NCI-H2196 (cell line): Measurements from ENCODE around the gene TMEM63B.
"Not testable (repeated sequence)": the region's sequence is repeated elsewhere in the genome, so short reads cannot be mapped to it uniquely, and the experiment has no call there.

ENCODE experiments used
- DNase-seq: peaks from one replicate; lab custom pipeline; 2025; ENCODE audit not compliant: unreplicated experiment; lab: John Stamatoyannopoulos, UW

TMEM63B gene

DNA sequence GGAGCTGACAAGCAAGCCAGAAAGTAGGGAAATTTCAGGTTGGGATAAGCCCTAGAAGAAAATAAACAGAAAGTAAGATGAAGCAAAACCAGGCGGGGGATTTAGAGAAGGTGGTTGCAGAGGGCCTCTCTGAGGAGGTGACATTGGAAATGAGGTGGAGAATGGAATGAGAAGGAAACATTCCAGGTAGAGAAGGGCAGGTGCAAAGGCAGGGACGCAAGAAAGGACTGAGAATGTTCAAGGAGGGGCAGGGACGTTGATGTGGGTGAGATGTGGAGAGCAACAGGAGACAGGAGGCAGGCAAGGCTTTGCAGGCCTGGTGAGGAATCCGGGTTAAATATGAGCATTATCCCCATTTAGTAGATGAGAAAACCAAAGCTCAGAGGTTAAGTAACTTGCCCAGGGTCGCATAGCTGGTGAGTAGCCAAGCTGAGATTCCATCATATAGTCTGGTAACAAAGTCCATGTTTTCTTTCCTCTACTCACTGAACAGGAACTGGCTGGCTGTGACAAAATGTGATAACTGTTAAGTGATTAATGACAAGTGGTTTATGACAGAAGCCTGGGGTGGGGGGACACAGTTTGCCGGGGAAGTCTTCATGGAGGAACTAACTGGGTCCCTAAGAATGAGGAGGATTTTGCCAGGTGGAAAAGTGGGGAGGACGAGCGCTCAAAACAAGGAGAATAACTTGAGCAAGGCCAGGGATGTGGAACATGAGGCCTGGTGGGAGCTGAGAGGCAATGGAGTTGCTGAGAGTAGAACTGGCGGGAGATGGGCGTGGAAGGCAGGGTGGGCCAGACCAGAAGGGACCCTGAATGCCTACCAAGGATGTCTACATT lies 32.7 kb upstream of the TMEM63B start:
- no peak for DNase-seq

DNA sequence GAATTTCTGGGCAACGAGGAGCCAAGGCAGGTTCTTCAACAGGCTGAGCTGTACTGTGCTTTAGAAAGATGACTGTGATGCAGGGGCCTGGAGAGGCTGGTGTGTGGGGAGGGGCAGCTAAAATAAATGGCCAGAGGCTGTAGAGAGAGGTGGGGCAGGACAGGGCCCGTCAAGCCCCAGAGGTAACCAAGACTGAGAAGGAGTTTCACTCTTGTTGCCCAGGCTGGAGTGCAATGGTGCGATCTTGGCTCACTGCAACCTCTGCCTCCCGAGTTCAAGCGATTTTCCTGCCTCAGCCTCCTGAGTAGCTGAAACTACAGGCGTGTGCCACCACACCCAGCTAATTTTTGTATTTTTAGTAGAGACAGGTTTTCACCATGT lies 32.1 kb upstream of the TMEM63B start:
- DNase-seq, result not testable (repeated sequence)

DNA sequence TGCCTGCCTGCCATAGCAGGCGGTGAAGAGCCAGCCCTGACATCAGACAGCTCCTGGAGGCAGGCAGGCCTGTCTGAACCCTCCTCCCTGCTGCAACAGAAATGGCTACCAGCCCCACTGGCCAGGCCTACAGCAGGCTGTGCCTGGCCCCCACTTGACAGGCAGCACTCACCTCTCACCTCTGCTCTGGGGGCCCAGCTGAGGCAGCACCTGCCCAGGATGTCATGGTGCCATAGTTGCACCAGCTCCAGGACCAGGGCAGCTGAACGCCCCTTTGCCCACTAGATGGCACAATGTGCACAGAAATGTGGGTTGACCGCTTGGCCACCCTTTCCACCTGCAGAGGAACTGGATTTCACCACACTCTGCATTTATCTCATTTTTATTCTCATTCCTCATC lies 30.7 kb upstream of the TMEM63B start:
- DNase-seq, result peak; percentile 95

DNA sequence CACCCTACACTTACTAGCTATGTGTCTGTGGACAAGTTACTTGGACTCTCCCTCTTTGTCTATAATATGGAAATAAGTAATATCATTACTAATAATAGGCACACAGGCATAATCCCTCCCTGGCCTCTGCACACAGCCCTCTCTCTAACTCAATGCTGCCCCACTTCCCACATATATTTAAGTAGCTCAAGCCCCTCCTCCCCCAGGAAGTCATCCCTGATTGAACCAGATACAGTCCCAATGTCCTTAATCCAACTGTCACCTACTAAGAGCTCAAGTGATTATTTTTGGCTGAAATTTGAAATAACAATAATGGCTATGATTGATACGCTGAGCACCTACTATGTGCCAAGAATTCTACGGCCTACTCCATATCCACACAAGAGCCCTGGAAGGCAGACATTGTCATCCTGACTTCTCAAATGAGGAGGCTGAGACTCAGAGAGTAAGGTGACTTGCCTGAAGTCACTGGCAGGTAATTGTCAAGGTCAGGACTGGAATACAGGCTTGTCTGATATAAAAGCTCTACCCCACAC lies 29.5 kb upstream of the TMEM63B start:
- no peak for DNase-seq

DNA sequence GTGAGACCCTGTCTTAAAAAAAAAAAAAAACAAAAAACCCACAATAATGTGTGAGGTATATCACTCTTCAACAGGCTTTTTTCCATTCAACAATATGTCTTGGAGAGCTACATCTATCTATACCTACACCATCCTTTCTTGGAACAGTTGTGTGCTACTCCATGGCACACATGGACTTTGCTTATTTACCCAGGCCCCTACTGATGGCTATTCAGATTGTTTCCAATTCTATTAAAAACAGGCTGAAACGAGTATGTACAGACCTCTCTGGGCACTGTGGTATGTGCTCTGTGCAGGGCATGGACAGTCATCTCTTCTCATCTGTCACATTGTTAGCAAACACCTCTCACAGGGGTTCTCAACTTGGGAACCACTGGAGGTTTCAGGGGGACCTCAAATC lies 28.2 kb upstream of the TMEM63B start:
- no peak for DNase-seq

DNA sequence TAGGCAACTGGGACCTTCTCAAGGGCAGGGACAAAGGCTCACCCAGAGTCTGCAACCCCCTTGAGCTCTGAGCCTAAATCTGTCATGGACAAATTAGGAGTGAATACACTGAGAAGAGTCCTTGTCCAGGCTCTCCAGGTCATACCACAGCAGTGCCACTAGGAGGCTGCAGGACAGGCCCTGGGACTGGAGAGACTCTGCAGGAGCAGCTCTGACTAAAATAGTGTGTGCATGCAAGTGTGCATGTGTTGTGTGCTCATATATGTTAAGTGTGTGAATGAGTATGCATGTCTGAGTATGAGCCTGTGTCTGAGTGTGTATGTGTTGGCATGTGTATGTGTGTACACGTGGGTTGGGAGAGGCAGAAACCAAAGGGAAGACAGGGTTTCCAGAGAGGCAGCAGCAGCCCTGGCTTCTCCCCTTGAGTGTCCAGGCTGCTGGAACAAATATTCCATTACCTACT lies 27.2 kb upstream of the TMEM63B start:
- peak; percentile 25 for DNase-seq

DNA sequence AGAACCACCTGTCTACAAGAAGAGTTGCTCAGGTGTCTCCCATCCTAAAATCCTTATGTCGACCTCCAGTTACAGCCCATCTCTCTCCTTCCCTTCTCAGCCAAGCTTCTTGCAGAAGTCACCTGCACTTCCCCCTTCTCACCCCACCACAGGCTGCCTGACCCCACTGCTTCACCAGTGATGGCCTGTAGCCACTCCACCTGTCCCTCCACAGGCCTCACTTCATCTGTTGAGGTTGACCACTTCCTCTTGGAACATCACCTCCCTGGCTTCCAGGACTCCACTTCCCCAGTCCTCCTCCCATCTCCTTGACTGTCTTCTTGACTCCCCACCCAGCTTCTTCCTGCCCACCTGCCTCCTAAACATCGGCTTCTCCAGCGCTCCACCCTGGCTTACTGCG lies 25.5 kb upstream of the TMEM63B start:
- DNase-seq, result no peak

DNA sequence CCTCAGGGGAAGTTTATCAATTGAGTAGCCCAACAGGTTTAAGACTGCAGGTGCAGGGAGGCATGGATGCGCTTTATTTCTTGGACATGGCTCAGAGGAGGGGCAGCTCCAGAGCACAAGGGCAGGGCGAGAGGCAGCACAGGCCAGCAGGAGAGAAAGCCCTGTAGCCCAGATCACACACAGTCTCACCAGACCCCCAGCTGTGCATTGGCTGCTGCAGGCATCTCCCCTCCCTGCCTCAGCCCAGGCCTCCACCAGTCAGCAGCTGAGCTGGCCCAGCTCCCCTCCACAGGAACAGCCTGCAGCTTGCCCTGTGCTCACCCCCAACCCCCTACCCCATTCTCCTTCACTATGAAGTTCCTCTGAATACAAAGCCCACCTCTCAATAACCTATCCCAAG lies 24.8 kb upstream of the TMEM63B start:
- no peak for DNase-seq

DNA sequence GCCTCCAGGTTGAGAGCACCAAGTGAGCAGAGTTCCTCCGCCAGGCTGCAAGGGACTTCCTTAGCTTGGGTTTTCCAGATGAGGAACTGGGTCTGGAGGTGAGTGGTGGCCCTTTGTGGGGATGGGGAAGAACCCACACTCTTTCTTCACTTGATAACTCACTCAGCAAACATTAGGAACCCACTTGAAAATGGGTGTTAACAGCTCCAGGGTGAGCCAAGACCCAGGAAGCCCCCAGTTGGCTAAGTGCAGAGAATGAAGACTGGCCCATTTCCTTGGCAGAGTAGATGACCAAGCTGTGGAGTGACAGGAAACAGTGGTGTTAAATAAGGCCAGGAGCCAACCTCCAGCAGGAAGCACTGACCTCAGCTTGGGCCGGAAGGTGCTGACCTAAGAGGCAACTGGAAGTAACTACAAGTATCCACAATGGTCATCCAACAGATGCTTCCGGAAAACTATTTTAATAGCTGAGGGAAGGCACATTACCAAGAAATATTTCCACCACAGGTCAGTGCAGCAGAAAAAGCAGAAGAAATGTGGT lies 22.8 kb upstream of the TMEM63B start:
- no peak for DNase-seq

DNA sequence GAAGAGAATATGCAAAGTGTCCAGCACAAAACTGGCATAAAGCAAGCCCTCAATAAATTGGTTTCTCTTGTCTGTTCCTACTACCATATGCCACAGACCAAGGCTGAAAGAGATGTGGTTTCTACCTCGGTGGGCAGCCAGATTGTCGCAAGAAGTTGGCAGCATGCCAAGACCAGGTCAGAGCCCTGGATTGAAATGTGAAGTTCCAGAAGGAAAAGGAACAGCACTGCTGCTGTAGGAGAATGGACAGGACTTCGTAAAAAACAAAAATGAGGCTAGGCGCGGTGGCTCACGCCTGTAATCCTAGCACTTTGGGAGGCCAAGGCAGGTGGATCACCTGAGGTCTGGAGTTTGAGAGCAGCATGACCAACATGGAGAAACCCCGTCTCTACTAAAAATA lies 22.2 kb upstream of the TMEM63B start:
- no peak for DNase-seq

DNA sequence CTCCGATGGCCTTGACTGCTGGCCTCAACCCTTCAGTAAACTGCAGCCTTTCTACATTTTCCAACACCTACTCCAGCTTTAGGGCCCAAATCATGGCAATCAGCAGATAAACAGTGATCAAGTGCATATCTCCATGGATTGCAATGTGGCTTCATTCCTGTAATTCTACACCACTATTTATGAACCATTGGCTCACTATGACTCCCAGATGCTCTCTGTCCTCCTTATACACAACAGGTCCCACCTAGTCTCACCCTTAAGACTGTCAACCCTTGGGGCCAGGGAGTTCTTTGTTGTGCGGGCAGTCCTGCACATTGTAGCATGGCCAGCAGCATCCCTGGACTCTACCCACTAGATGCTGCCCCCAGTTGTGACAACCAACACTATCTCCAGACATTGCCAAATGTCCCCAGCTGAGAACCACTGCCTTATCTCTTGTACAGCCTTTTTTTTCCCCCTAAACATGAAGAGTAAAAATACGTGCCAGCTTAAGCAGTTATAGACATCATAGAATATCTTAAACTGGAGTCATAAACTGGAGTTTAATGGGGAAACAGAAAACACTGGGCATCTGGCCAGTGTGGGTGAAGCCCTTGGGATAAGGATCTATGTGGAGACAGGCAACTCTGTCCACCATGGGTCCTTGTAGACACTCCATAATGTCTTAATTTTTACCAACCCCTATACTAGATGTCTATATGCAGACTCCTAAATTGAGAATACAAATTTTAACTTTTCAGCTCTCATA lies 21.2 kb upstream of the TMEM63B start:
- DNase-seq, result no peak

DNA sequence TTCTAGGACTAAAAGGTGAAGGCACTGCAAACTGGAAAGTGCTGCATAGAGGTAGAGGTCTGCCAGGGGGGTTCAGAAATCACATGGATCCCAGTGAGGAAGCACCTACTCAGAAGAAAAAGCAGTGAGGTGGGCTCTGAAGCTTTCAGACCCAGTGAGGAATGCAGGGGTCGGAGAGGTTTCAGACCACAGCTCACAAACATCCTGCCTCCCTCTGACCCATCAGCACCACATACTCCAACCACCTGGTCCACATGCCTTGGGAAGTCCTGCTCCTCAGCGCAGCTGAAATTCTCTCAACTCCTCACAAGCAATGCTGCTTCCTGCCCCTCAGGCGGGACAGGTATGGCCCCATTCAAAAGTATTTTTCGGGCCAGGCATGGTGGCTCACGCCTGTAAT lies 20.3 kb upstream of the TMEM63B start:
- no peak for DNase-seq

DNA sequence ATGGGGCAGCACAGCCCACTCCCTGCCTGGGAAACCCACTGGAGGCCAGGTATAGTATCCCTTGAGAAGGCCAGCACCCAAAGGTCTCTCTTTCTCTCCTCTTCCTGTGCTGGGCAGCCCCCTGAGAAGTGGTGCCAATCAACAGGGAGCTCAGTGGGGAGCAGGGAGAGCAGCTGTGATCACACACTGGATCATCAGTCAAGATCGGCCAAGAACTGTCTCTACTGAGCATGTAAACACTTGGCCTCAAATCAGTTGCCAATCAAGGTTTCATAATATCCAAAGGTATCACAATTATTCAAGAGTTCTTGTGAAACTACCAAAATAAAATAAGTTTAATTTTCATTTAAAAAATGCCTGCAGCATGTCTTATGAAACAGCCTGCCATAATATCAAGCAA lies 18.9 kb upstream of the TMEM63B start:
- no peak for DNase-seq

DNA sequence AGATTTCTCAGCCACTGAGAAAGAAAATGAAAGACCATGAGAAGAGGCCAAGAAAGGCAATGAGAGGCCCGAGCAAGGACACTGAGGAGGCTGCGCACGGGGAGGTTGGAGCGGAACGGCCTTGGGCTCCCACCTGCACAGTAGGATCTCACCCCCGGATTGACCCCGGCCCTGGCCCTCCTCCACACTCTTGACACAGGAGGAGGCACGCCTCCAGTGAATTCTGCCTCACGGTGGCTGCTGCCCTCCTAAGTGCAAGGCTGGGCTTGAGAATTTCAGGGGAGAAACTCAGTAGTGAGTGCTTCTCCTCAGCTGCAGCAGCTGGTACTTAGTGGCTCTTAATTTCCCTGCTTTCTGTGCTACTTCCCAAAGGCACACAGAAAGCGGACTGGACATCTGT lies 18.1 kb upstream of the TMEM63B start:
- no peak for DNase-seq

DNA sequence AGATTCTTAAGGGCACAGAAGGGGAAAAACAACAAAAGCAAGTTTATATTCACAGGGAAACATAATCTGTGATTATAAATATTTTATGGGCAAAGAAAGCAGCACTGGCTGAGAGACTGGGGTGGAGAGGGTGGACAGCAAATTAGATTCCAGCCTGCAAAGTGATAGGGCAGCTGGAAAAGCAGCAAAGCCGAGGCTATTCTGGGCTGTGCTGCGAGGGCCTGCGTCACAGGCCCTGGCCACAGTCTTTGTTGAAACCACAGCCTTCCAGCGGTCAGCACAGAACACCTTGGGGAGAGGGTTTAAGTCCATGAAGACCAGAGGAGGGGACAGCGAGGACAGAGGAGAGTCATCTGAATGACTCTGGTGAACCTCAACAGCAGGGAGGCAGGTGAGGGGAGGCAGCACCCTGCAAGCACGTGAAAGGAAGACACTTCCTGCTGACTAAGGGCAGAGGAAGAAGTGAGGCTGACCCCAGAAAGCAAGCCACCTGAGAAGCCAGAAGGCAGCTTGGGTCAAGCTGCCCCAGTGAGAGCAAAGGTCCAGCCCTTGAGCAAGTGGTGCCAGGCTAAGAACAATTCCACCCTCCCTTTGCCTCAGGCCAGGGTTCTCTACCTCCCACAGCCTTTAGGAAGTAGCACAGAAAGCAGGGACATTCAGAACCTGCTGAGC lies 17.2 kb upstream of the TMEM63B start:
- DNase-seq, result no peak

DNA sequence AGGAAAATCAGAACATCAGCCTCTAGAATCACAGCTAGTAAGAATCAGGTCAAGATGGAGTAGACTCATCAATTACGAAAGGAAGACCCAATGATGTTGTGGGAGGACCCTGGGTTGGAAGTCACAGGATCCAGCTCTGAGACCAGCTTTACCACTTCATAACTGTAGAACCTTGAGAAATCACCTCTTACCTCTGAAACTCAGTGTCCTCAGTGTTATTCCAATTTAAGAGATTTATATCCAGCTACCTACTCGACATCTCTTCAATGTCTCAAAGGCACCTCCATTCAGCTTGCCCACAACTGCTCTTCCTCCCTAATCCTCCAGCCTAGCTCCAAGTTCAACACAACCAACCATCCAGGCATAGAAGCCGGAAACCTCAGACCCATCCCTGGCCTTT lies 16.4 kb upstream of the TMEM63B start:
- no peak for DNase-seq

DNA sequence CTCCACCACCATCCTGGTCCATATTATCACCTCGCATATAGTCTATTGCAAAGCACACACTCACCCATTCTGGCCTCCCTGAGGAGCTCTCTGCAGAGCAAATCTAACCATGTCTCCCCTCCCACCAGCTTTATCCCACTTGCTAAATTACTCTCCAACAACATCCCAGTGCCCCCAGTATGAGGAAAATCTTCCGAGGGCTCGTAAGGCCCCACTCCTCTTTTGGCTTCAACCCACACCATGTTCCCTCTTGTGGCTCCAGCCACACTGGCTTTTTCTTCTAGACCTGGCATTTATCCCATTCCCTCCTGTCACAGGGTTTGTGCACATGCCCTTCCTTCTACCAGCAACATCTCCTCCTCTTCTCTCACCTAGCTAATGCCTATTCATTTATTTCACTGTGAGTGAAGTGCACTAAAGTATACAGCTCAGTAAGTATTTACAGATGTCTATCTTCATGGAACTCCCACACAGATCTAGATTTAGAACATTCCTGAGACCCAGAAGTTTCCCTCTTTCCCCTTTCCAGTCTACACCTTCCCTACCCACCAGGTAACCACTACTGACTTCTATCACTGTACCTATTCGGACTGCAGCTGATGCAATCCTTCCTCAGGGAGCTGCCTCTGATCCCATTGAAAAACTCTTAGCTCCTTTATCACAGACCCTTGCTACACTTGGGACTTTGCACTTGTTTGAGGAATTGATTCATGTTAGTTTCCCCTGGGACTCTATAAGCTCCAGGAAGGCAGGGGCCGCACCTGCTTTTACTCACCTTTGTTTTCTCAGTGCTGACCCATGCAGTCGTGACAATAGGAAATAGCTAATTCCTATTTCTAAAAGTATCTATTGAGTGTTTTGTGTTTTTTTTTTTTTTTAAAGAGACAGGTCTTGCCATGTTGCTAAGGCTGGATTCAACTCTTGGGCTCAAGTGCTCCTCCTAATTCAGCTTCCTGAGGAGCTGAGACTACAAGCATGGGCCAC lies 15.6 kb upstream of the TMEM63B start:
- DNase-seq, result no peak

DNA sequence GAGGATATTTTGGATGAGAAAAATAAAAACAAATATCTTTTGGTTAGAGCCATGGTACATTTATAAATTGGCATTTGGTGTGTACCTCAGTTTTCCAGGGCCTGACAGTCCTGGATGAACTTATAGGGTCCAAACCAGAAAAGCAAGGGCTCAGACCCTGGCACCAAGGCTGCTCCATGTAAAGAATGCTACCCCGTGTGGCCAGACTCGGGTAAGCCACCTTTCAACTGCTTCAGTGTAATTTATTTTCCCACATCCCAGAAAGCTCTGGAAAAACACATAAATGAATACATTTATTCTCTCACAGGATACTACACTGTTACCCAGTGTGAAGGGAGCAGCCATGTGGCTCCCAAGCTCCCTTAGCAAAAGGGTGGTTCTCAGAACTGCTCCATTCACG lies 13.9 kb upstream of the TMEM63B start:
- DNase-seq, result no peak

DNA sequence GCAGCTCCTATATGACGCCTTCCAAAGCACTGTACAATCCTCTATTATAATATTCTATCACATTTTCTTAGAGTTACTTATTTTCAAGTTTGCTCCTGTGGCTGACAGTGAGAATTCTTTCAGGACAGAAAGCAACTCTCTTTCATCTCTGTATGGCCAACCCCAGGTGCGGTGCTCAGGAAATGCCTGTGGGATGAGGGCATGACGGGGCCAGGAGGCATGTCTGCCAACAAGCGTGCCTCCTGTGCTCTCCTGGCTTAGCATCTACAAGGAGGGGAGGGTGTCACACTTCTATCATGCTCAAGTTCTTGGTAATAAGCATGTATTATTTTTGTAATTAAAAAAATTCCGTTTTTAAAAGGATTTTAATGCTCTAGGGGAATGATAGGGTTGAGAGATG lies 11.5 kb upstream of the TMEM63B start:
- no peak for DNase-seq
